Stimulated activated memory B cell treated with anti-CD40 and anti-IgM and Interleukin-4, amounts not matched to agents 10 μg/mL and 1 μg/mL and 100 μg/mL, for 72 hours (primary cell): ENCODE measurements around the gene CCDC120.

Experiments
- ATAC-seq: fragments of 150-1000 bp; cut with Tn5 transposase; 2 replicates; pipeline ENCODE4 v1.10.0; 2021
- H3K27ac Mint-ChIP-seq: one replicate; pipeline ENCODE4 v1.8.0; 2022; ENCODE audit warnings: mild to moderate bottlenecking, mixed read lengths
- H3K27me3 Mint-ChIP-seq: one replicate; pipeline ENCODE4 v1.8.0; 2022; ENCODE audit warnings: mixed read lengths
- H3K36me3 Mint-ChIP-seq: one replicate; pipeline ENCODE4 v1.8.0; 2022; ENCODE audit warnings: mixed read lengths
- H3K4me1 Mint-ChIP-seq: one replicate; pipeline ENCODE4 v1.8.0; 2022; ENCODE audit warnings: mixed read lengths
- H3K4me3 Mint-ChIP-seq: one replicate; pipeline ENCODE4 v1.8.0; 2022; ENCODE audit warnings: mild to moderate bottlenecking, moderate library complexity, mixed read lengths
- H3K9me3 Mint-ChIP-seq: one replicate; pipeline ENCODE4 v1.8.0; 2022; ENCODE audit warnings: mixed read lengths

CCDC120 gene

GRCh38 chrX:49058794-49059193 is at the start of gene CCDC120:
Gene CCDC120, plus strand, starts transcription at chrX:49058999. Its CDS starts 3,043 bp downstream, at chrX:49062042.
- H3K9me3 Mint-ChIP-seq, result no peaks in the 10 kb centered on the region
- H3K27ac Mint-ChIP-seq, result no peak within 1 kb of the TSS
- peaks cover 10% of the 10 kb centered on the region for H3K36me3 Mint-ChIP-seq
- H3K4me1 Mint-ChIP-seq, result peaks cover 15% of the 10 kb centered on the region
- no peaks in the 10 kb centered on the region for H3K27me3 Mint-ChIP-seq
- no peak within 1 kb of the TSS for H3K4me3 Mint-ChIP-seq
- no peak for ATAC-seq

GRCh38 chrX:49019050-49019449 is 39.7 kb upstream of the CCDC120 start:
- H3K4me1 Mint-ChIP-seq, result no peaks in the 10 kb centered on the region
- no peak overlapping the region for H3K4me3 Mint-ChIP-seq
- no peaks in the 10 kb centered on the region for H3K9me3 Mint-ChIP-seq
- no peaks in the 10 kb centered on the region for H3K36me3 Mint-ChIP-seq
- ATAC-seq, result no peak
- no peak overlapping the region for H3K27ac Mint-ChIP-seq
- no peaks in the 10 kb centered on the region for H3K27me3 Mint-ChIP-seq

- Mint-ChIP-seq H3K4me1 (no peaks in the 10 kb centered on the region), H3K27ac (no peak overlapping the region), H3K27me3 (no peaks in the 10 kb centered on the region), H3K4me3 (no peak overlapping the region), H3K36me3 (peaks cover 4% of the 10 kb centered on the region), H3K9me3 (no peaks in the 10 kb centered on the region)
- no peak for ATAC-seq
Measured at GRCh38 chrX:49019599-49020249, 39.1 kb upstream of the CCDC120 start.

GRCh38 chrX:49029876-49030275 is 28.9 kb upstream of the CCDC120 start:
- Mint-ChIP-seq H3K36me3 (peaks cover 35% of the 10 kb centered on the region), H3K9me3 (no peaks in the 10 kb centered on the region), H3K4me3 (no peak overlapping the region), H3K27me3 (no peaks in the 10 kb centered on the region), H3K4me1 (no peaks in the 10 kb centered on the region), H3K27ac (no peak overlapping the region)
- ATAC-seq, result no peak

- Mint-ChIP-seq H3K36me3 (peaks cover 36% of the 10 kb centered on the region), H3K9me3 (no peaks in the 10 kb centered on the region), H3K27ac (no peak overlapping the region), H3K4me3 (no peak overlapping the region), H3K27me3 (no peaks in the 10 kb centered on the region), H3K4me1 (no peaks in the 10 kb centered on the region)
- ATAC-seq, result no peak
Measured at GRCh38 chrX:49030283-49030682, 28.5 kb upstream of the CCDC120 start.

GRCh38 chrX:49037883-49038475 is 20.8 kb upstream of the CCDC120 start:
- no peaks in the 10 kb centered on the region for H3K9me3 Mint-ChIP-seq
- H3K36me3 Mint-ChIP-seq, result peaks cover 36% of the 10 kb centered on the region
- H3K4me3 Mint-ChIP-seq, result no peak overlapping the region
- H3K27me3 Mint-ChIP-seq, result no peaks in the 10 kb centered on the region
- H3K27ac Mint-ChIP-seq, result no peak overlapping the region
- ATAC-seq, result no peak
- H3K4me1 Mint-ChIP-seq, result peaks cover 36% of the 10 kb centered on the region

GRCh38 chrX:49039598-49040375 is 19.0 kb upstream of the CCDC120 start:
- Mint-ChIP-seq H3K27me3 (no peaks in the 10 kb centered on the region), H3K4me3 (peak overlapping the region; percentile 31), H3K9me3 (no peaks in the 10 kb centered on the region), H3K27ac (peak overlapping the region; percentile 75), H3K36me3 (peaks cover 20% of the 10 kb centered on the region), H3K4me1 (peaks cover 36% of the 10 kb centered on the region)
- no peak for ATAC-seq

GRCh38 chrX:49040376-49040955 is 18.3 kb upstream of the CCDC120 start:
- H3K9me3 Mint-ChIP-seq, result no peaks in the 10 kb centered on the region
- H3K27me3 Mint-ChIP-seq, result no peaks in the 10 kb centered on the region
- ATAC-seq, result no peak
- peak overlapping the region; percentile 31 for H3K4me3 Mint-ChIP-seq
- peak overlapping the region; percentile 75 for H3K27ac Mint-ChIP-seq
- peaks cover 36% of the 10 kb centered on the region for H3K4me1 Mint-ChIP-seq
- H3K36me3 Mint-ChIP-seq, result peaks cover 18% of the 10 kb centered on the region

GRCh38 chrX:49041744-49042580 is 16.8 kb upstream of the CCDC120 start:
- Mint-ChIP-seq H3K27ac (peak overlapping the region; percentile 89), H3K36me3 (peaks cover 18% of the 10 kb centered on the region), H3K9me3 (no peaks in the 10 kb centered on the region), H3K4me3 (peak overlapping the region; percentile 91), H3K4me1 (peaks cover 36% of the 10 kb centered on the region), H3K27me3 (no peaks in the 10 kb centered on the region)
- no peak for ATAC-seq

- Mint-ChIP-seq H3K36me3 (peaks cover 15% of the 10 kb centered on the region), H3K9me3 (no peaks in the 10 kb centered on the region), H3K27ac (peak overlapping the region; percentile 89), H3K4me1 (peaks cover 36% of the 10 kb centered on the region), H3K4me3 (peak overlapping the region; percentile 91), H3K27me3 (no peaks in the 10 kb centered on the region)
- ATAC-seq, result no peak
Measured at GRCh38 chrX:49042581-49043219, 16.1 kb upstream of the CCDC120 start.

GRCh38 chrX:49043220-49043986 is 15.4 kb upstream of the CCDC120 start, which contains the start of gene TFE3:
Gene TFE3, minus strand, starts transcription at chrX:49043357. Its CDS starts 131 bp downstream, at chrX:49043226.
- peak within 1 kb of the TSS; percentile 91 for H3K4me3 Mint-ChIP-seq
- ATAC-seq, result peak; percentile 96
- H3K36me3 Mint-ChIP-seq, result peaks cover 10% of the 10 kb centered on the region
- peak within 1 kb of the TSS; percentile 89 for H3K27ac Mint-ChIP-seq
- H3K4me1 Mint-ChIP-seq, result peaks cover 36% of the 10 kb centered on the region
- no peaks in the 10 kb centered on the region for H3K27me3 Mint-ChIP-seq
- no peaks in the 10 kb centered on the region for H3K9me3 Mint-ChIP-seq

GRCh38 chrX:49043987-49044281 is 14.9 kb upstream of the CCDC120 start:
- H3K4me3 Mint-ChIP-seq, result peak overlapping the region; percentile 91
- H3K27me3 Mint-ChIP-seq, result no peaks in the 10 kb centered on the region
- H3K4me1 Mint-ChIP-seq, result peaks cover 34% of the 10 kb centered on the region
- H3K36me3 Mint-ChIP-seq, result peaks cover 5% of the 10 kb centered on the region
- ATAC-seq, result no peak
- peak overlapping the region; percentile 89 for H3K27ac Mint-ChIP-seq
- H3K9me3 Mint-ChIP-seq, result no peaks in the 10 kb centered on the region

GRCh38 chrX:49053223-49054072 is 5.4 kb upstream of the CCDC120 start:
- Mint-ChIP-seq H3K4me1 (peaks cover 27% of the 10 kb centered on the region), H3K9me3 (no peaks in the 10 kb centered on the region), H3K4me3 (peak overlapping the region; percentile 86), H3K27ac (peak overlapping the region; percentile 89), H3K36me3 (no peaks in the 10 kb centered on the region), H3K27me3 (no peaks in the 10 kb centered on the region)
- ATAC-seq, result peak; percentile 82
